ENCODE measurements around the gene ZBTB37.

Gene ZBTB37, protein sequence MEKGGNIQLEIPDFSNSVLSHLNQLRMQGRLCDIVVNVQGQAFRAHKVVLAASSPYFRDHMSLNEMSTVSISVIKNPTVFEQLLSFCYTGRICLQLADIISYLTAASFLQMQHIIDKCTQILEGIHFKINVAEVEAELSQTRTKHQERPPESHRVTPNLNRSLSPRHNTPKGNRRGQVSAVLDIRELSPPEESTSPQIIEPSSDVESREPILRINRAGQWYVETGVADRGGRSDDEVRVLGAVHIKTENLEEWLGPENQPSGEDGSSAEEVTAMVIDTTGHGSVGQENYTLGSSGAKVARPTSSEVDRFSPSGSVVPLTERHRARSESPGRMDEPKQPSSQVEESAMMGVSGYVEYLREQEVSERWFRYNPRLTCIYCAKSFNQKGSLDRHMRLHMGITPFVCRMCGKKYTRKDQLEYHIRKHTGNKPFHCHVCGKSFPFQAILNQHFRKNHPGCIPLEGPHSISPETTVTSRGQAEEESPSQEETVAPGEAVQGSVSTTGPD

DNA sequence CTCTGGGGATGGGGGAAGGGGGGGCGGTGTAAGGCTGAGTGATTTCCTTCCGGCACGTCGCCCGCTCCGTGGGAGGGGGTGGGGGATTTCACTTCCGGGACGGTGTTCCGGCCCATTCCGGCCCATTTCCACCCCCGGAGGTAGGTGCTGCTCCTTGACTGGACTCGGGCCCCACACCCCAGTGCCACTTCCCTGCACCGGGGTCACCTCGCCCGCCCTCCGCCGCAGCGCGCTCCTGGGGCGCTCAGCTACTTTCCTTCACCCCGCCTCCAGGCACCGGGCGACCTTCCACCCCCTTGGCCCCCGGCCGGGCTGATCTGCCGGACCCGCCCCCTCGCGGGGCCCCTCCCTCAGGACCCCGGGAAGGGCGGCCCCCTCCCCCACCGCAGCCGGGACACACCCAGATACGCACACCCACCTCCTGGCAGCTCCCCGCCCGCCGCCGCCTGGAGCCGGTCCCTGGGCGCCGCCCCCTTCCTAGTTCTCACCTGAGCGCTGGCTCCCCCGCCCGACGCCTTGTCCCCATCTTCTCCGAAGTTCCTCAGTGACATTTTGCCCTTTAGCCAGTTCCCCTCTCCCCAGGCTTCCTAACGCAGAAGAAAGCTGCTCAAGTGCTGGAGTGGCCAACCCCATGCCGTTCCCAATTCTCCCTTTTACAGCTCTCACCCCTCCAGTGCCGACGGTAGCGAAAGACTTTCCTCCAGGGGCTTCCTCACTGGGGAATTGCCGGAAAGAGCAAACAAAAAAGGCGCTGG, at the start of gene ZBTB37:
Gene ZBTB37, plus strand, starts transcription at position 115 of the 755 bp plus-strand sequence. CDS start 1,846 bp downstream, outside the sequence.
- intact Hi-C loops (cut with DNase I; ENCODE audit: low total_unique reads) = loop anchor here (2.0 to 10.0 kb wide), 3 partner anchors 41 to 392 kb away; partner anchors contain the start of genes PRDX6 and RC3H1
- TF ChIP-seq, protein P1, sequence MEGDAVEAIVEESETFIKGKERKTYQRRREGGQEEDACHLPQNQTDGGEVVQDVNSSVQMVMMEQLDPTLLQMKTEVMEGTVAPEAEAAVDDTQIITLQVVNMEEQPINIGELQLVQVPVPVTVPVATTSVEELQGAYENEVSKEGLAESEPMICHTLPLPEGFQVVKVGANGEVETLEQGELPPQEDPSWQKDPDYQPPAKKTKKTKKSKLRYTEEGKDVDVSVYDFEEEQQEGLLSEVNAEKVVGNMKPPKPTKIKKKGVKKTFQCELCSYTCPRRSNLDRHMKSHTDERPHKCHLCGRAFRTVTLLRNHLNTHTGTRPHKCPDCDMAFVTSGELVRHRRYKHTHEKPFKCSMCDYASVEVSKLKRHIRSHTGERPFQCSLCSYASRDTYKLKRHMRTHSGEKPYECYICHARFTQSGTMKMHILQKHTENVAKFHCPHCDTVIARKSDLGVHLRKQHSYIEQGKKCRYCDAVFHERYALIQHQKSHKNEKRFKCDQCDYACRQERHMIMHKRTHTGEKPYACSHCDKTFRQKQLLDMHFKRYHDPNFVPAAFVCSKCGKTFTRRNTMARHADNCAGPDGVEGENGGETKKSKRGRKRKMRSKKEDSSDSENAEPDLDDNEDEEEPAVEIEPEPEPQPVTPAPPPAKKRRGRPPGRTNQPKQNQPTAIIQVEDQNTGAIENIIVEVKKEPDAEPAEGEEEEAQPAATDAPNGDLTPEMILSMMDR (IDR thresholded peaks at IDR 0.05) = no peak
- peak within 1 kb of the TSS; percentile 94 to 95 for H3K27ac ChIP-seq
- peaks cover 23 to 39% (median 39%) of the 10 kb centered on the region in 3 donors for H3K36me3 ChIP-seq
- DNase-seq = peak in 1 of 2 donors; percentile 72
- peaks cover 0 to 33% (median 9%) of the 10 kb centered on the region in 4 donors for H3K4me1 ChIP-seq
- H3K9me3 ChIP-seq = no peaks in the 10 kb centered on the region
- no peaks in the 10 kb centered on the region for H3K27me3 ChIP-seq
- peak within 1 kb of the TSS; percentile 80 to 81 for H3K4me3 ChIP-seq

DNA sequence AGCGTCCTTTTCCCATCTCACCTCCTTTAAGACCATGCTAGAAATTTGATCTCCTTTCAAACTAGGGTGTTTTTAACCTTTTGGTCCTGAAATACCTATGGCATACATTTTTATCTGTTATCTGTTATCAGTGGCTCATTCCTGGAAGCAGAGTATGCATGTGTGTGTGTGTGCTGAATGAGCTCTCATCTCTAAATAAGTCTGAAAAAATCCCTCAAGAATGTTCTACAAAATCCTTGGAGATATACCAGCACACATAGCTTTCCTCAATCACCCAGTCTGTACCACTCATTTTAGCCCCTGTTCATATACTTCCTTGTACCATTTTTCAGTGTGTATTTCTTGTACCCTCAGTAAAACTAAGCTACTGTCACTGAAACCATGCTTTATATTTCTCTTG, 49.7 kb upstream of the ZBTB37 start:
- Histone ChIP-seq H3K4me3 (no peak overlapping the region), H3K27ac (no peak overlapping the region), H3K27me3 (no peaks in the 10 kb centered on the region), H3K9me3 (no peaks in the 10 kb centered on the region), H3K4me1 (peaks cover 0 to 4% (median 2%) of the 10 kb centered on the region in 4 donors), H3K36me3 (no peaks in the 10 kb centered on the region)
- DNase-seq = no peak
- TF ChIP-seq, protein P1 (IDR thresholded peaks at IDR 0.05) = no peak
- intact Hi-C loops (cut with DNase I; ENCODE audit: low total_unique reads) = no loop called here

DNA sequence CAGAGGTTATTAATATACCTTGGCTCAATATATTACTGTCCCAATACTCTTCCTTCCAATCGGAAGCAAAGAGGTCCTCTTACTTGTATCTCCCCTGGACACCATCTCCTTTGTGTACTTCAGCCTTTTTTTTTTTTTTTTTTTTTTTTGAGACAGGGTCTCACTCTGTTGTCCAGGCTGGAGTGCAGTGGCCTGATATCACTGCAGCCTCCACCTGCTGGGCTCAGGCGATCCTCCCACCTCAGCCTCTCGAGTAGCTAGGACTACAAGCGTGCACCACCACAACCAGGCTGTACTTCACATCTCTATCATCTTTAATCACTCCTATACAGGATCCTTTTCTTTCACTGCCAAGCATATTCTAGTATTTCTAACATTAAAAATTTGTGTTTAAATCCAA, 46.5 kb upstream of the ZBTB37 start:
- intact Hi-C loops (cut with DNase I; ENCODE audit: low total_unique reads) = loop anchor here (5.0 to 10.0 kb wide), 2 partner anchors 344 to 397 kb away; partner anchors contain the start of gene PRDX6
- H3K27ac ChIP-seq = no peak overlapping the region
- H3K27me3 ChIP-seq = no peaks in the 10 kb centered on the region

DNA sequence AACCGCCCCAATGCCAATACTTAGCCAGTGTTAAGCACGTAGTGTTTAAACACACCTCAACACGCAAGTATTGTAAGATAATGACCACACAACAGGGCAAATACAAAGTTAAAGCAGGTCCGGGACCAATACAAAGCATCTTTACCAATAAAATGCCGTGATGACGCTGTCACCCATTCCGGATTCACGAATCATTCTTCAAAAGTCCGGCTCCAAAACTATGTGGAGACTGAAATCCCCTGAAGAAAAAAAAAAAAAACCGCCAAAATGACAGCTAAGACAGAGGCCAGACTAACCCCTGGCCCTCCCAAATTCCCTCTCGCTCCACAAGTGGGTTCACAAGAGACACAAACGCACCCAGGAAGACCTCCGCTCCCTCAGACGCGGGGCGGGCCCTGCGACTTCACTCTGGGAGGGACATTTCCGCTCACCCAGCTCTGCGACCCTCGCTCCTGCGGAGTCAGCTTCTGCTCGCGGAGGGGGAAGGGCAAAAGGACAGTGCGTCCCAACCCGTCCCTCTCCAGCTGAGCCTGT, 44.3 kb upstream of the ZBTB37 start:
- H3K36me3 ChIP-seq = no peaks in the 10 kb centered on the region
- TF ChIP-seq, protein P1 (IDR thresholded peaks at IDR 0.05) = no peak
- peak overlapping the region; percentile 66 to 74 for H3K4me3 ChIP-seq
- H3K27ac ChIP-seq = peak overlapping the region; percentile 86 to 95
- intact Hi-C loops (cut with DNase I; ENCODE audit: low total_unique reads) = loop anchor here (5.0 to 10.0 kb wide), 2 partner anchors 347 to 399 kb away; partner anchors contain the start of gene PRDX6
- no peaks in the 10 kb centered on the region for H3K9me3 ChIP-seq
- DNase-seq = no peak
- H3K4me1 ChIP-seq = peaks cover 0 to 27% (median 9%) of the 10 kb centered on the region in 4 donors
- no peaks in the 10 kb centered on the region for H3K27me3 ChIP-seq

More for the DNA sequence above, 46.5 kb upstream of the ZBTB37 start:
- TF ChIP-seq, protein P1 (IDR thresholded peaks at IDR 0.05) = no peak
- no peak for DNase-seq
- no peaks in the 10 kb centered on the region for H3K9me3 ChIP-seq
- H3K36me3 ChIP-seq = no peaks in the 10 kb centered on the region
- no peak overlapping the region for H3K4me3 ChIP-seq
- H3K4me1 ChIP-seq = peaks cover 0 to 18% (median 9%) of the 10 kb centered on the region in 4 donors
